IPS-NIHi7 (cell line): Measurements from ENCODE around the gene LTA.
A peak's percentile ranks its signal among the peaks of the same experiment; 100 is the strongest.
"Not testable (repeated sequence)": the region's sequence is repeated elsewhere in the genome, so short reads cannot be mapped to it uniquely, and the experiment has no call there.

Experiments
- DNase-seq: peaks from one replicate; pipeline ENCODE4 v3.0.0; 2012; ENCODE audit warnings: mixed read lengths; ENCODE audit errors: extremely low spot score

LTA gene

DNA sequence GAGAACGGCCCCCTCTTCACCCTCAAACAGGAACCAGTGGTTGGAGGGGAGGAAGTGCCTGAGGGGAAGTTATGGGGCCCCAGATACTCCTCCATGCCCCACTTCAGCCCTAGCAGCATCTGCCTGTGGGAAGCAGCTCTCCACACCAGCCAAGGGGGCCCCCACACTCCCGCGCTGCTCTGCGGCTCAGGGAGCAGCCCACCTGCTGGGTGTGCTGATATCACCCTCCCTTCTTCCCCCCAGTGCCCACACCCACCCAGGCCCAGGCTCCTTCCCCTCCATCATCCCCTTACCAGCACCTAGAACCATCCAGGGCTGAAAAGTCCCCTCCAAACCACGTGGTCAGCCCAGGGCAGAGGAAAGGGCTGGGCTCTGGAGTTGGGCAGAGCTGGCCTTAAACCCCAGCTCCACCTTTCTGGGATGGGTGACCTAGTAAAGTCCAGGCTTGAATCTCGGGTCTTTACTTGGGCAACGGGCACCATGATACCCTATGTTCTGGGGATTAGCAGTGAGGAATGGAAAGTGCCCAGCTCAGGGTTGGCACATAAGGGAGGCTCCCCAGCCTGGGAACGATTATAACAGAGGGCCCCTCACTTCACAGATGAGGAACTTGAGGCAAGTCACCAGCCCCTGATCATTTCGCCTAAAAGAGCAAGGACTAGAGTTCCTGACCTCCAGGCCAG is 14.7 kb downstream of the LTA start:
- DNase-seq, result no peak

DNA sequence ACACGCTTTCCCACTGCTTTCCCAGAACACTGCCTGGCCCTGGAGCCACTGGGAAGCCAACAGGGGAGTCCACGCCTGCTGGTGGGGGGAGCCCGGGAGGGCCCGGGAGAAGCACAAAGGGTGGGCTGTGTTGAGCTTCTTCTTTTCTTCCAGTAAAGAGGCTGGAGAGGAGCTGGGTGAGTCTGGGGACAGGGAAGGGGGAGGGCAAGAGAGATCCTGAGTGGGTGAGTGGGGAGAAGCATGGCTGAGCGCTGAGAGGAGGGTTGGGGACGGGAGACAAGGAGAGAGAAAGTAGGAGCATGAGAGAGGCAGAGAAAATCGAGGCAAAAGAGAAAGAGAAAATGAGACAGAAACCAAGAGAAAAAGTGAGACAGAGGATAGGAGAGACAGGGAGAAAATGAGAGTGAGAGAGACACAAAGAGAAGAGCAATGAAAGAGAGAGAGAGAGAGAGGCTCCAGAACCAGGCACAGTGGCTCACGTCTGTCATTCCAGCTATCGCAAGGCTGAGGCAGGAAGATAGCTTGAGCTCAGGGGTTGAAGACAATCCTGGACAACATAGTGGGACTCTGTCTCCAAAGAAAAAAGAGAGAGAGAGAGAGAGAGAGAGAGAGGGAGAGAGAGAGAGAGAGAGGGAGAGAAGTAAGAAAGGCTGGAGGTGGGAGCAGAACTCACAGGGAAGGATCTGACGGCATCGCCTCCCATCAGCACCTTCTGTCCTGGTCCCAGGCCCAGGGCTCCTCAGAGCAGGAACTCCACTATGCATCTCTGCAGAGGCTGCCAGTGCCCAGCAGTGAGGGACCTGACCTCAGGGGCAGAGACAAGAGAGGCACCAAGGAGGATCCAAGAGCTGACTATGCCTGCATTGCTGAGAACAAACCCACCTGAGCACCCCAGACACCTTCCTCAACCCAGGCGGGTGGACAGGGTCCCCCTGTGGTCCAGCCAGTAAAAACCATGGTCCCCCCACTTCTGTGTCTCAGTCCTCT is 16.0 kb downstream of the LTA start:
- no peak for DNase-seq

DNA sequence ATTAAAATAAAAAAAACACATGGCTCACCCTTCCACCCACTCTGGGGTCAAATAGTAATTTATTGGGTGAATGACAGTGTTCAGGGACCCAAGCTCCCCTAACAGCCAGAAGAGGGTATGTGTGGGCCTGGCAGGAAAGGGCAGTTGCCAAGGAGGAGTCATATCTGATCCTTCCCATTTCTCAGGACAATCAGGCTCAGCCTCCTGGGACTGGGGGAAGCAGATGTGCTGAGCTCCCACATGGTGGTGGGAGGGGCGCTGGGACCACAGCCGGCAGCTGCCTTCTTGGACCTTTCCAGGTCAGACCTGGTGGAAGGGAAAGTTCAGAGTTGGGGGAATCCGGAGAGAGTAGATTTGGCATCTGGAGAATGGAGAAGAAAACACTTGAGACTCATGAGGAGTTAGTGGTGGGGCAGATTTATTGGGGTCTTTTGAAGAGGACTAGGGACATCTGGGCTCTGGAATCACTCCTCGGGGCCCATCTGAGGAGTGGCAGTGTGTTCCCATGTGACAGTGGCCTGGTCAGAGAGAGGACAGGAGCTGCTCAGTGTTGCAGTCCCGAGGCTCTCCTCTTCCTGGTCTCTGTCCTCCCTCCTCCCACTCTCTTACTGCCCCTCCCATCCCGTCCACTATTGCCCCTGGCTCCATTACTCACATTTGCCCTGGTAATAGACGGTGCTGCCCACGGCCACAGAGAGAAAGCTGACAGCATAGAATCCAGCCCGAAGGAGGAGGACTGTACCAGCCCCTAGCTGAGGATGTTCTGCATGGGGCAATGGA is 17.0 kb downstream of the LTA start:
- no peak for DNase-seq

DNA sequence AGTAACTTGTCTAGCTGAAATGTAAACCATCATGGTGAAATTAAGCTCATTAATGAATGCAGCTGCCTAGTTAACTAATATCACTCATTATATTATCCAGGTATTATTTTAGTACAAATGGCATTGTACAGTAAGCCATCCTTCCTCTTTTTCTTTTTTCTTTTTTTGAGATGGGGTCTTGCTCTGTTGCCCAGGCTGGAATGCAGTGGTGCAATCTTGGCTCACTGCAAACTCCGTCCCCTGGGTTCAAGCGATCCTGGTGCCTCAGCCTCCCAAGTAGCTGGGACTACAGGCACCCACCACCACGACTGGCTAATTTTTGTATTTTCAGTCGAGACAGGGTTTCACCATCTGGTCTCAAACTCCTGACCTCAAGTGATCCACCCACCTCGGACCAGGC is 18.6 kb downstream of the LTA start:
- DNase-seq, result not testable (repeated sequence)

DNA sequence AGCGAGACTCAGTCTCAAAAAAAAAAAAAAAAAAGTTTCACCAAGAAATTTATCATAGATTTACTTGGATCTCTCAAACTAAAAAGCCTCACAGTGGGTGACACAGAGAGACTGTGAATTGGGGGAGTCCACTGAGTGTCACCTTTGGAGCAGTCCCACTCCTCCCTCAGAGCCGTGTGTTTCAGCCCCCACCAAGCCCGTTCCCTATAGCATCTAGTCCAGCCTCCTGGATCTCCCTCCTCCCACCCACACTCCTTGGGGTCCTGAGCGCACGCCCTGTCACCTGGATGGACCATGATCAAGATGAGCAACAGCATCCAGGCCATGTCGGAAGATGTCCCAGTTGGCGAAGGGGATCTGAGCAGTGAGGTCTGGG is 20.3 kb downstream of the LTA start:
- no peak for DNase-seq

DNA sequence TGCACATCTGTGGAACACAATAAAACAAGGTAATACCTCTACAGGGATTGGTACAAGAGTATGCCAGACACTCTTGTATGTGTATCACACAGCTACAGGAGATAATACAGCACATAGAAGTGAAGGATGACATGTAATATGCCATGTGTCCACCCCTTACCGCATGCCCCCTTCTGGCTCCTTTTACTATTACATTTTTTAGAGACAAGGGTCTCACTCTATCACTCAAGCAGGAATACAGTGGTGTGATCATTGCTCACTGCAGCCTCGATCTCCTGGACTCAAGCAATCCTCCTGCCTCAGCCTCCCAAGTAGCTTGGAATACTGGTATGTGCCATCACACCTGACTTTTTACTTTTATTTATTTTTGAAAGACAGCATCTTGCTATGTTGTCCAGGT is 24.9 kb downstream of the LTA start:
- DNase-seq, result no peak

DNA sequence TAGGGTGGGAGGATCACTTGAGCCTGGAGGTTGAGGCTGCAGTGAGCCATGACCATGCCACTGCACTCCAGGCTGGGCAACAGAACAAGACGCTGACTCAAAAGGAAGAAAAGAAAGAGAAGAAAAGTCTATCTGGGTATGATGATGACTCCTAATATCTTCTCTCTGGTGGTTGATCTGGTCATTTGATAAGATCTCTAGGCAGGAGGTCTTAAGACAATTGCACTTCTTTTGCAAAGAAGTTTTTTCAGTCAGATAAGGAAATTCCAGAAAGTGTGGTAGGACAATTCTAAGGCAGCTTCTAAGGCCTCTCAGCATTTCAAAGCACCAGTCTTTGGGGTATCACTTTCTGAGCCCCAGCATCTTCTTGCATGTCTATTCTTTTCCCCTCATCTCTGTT is 35.2 kb downstream of the LTA start:
- no peak for DNase-seq

DNA sequence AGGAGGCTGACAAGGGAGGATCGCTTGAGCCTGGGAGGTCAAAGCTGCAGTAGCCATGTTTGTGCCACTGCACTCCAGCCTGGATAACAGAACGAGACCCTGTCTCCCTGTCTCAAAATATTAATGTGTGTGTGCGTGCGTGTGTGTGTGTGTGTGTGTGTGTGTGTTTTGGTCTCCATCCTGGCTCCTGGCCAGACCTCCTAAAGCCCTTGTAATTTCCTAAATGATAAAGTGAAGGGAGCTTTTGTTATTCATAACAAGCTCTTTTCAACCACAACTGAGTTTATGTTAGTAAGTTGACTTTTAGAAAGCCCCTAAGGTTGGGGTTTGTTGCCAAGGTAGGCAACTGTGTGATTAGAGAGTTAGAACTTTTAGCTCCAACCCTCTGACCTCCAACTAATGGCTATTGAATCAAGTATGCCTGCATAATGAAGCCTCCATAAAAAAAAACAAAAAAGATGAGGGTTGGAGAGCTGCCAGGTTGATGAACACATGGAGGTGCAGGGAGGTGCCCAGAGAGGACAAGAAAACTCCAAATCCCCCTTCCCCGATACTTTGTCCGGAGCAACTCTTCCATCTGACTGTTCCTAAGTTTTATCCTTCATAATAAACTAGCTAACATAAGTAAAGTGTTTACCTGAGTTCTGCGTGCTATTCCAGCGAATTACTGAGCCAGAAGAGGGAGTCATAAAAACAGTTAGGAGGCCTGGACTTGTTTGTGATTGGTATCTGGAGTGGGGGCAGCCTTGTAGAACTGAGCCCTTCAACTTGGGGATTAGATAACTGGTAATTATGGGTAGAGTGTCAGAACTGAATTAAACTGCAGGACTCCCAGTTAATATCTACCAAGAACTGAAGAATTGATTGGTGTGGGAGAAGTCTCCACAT is 37.7 kb downstream of the LTA start:
- no peak for DNase-seq

DNA sequence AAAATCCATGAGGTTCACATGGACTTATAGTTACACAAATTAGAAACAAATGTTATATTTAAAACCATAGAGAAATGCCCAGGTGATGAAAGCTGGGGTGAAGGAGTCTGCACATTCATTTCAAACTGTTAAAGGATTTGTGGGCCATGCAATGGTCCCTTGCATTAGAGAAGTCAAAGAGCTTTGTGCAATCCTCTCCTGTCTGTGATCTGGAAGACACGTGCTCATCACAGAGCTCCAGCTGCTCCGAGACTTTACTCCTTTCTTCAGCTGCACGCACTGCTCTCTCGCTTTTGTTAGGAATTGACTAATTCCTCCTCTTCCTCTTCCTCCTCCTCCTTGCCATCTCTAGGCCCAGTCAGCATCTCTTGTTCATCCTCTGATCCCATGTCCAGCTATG is 38.9 kb downstream of the LTA start:
- DNase-seq, result no peak

DNA sequence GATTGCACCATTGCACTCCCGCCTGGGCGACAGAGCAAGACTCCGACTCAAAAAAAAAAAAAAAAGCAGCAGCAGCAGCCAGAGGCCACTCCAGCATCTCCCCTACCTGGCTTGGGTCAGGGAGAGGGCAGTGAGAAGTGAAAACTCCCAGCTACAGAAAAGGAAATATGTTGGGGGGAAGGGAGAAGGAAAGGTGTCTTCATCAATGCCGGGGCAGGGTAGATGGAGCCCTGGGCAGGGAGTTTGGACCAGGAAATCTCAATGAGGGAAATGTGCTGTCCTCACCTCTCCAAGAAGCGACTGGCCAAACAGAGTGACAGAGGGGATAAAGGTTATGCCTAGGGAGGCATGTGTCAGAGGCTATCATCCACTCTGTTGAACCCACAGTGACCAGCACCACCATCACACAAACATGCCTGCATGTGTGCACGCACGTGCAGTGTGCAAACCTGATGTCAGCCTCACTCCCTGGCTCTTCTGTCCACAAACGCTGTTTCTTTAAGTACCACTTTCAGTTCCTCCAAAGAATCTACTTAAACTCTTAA is 42.1 kb downstream of the LTA start:
- DNase-seq, result no peak

DNA sequence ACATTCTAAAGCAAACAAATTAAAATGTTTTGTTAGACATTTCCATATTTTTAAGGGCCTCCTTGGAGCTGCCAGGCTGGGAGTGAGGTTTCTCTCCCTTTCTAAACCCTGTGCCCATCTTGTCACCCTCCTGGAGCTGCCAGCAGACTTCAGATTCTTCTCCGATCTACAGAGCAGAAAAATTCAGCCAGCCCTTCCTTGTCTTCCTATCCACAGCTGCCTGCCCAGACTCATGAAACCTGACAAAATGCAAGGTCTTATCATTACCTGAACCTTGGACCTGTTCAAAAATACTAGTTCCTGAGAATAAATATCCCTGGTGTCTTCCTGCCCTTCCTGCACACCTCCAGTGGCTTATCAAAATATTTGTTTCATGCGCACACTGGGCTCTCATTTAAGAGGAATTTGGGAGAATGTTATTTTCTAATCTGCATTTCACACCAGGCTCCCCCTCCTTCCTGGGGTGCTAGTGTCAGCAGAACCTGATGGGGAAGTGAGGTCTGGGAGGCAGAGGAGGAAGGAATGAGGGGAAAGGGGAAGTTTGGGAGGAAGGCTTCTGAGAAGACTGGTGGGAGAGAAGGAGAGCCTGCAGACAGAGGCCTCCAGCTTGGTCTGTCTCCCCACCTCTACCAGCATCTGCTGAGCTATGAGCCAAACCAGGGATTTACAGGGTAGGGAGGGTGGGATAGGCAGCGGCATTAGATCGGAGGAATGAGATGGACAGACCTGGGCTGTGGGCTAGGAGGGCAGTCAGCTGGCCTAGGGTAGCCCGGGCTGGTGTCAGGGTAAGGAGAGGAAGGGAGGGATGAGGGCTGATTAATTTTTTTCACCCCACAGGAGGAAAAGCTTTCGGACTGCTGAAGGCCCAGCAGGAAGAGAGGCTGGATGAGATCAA is 42.8 kb downstream of the LTA start, which contains the start of gene AIF1:
AIF1 (plus strand) TSS at position 551 of the 895 bp plus-strand sequence; CDS start at position 647, 96 bp downstream.
- DNase-seq, result no peak

DNA sequence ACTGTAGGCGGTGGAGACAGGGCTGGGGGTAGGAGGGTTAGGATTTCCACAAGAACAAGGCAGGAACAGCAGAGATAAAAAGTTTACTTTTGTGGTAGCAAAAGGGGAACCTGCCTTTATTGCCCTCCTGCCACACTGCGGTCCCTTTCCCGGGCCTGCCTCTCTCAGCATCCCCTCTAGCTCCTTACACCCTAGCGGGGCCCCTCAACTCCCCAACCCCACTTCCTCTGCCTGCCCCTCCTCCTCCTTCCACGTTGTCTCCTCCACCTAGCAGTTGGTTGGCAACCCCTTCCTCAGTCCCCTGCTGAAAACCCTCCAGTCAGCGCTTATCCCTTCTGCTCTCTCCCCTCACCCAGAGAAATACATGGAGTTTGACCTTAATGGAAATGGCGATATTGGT is 43.7 kb downstream of the LTA start:
- DNase-seq, result no peak

DNA sequence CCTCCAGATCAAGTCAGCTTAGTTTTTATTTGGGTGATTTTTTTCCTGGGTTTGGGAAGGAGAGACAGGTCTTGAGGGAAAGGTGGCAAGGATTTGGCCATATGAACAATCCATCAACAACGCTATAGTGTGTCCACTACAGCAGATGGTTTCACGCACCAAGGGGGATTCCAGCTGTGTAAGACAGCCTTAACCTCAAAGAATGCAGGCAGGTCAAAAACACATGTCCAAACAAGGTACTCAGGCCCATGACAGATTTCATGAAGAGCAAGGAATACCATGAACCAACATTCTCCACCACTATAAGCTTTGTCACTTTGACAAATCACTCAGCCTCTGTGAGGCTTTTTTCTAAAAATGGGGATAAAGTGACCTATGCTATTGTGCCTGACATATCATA is 44.9 kb downstream of the LTA start:
- DNase-seq, result no peak

DNA sequence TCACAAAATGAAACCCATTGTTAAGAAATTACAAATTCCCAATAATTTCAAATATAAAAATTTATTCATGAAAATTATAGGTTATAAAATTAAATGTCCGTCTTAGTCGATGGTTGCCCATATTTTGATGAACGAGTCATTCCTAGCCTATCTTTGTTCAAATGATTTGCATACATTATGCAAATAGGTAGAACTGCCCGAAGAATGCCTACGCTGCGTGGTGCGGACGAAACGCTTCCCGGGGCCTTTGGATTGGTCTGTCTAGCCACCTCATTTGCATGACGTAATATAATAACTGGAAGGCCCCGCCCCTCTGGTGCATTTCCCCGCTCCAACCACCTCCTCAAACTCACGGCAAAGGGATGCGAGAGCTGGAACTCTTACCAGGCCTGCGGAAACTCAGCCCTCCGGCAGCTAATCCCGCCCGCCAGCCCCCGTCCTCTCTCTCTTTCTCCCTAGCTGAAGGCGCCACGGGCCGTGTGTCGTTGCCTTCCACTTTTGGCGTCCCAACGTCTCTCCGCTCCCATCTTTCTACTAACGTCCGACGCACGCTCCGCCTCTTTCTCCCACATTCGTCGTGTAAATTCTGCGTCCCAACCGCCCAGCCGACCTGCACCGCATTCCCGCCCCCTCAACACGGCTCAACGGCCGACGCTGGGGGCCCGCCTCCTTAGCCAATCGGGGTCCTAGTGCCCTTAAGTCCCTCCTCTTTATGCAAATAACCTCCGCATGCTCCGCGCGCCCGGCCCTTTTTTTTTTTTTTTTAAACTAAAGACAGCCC is 47.9 kb downstream of the LTA start:
- DNase-seq, result peak; percentile 91

DNA sequence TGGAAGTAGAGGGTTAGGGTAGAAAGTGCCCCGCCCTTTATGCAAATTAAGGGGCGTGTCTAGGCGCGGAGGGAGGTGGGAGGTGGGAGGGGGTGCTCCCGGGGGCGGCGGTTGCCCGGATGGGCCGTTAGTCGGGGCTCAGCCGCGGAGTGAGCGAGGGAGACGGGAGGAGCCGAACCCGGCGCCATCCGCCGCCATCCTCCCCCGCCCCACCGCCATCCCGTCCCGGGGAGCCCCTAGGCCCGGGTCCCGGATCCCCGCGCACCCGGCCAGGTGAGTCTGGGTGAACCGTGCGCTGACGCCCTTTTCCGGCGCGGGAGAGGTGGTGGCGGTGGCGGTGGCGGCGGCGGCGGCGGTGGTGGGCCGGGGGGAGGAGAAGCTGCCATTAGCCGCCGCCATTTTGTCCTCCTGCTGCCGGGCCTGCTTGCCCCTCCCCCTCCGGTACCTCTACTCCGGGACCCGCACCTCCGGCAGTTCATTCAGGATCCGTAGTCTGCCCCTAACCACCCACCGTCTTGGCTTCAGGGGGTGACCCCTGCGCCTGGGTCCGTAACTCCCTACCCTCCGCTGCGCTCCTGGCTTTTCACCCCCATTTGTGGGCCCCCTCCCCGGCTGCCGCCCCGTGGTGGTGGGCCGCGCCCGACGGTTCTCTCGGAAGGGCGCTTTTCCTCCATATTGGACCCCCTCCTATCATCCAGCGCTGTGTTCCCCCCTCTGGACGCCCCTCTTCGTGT is 48.7 kb downstream of the LTA start, which contains the start of gene PRRC2A:
PRRC2A (plus strand) TSS at position 130 of the 734 bp plus-strand sequence. CDS start 2,075 bp downstream, outside the sequence.
- peak; percentile 96 for DNase-seq

DNA sequence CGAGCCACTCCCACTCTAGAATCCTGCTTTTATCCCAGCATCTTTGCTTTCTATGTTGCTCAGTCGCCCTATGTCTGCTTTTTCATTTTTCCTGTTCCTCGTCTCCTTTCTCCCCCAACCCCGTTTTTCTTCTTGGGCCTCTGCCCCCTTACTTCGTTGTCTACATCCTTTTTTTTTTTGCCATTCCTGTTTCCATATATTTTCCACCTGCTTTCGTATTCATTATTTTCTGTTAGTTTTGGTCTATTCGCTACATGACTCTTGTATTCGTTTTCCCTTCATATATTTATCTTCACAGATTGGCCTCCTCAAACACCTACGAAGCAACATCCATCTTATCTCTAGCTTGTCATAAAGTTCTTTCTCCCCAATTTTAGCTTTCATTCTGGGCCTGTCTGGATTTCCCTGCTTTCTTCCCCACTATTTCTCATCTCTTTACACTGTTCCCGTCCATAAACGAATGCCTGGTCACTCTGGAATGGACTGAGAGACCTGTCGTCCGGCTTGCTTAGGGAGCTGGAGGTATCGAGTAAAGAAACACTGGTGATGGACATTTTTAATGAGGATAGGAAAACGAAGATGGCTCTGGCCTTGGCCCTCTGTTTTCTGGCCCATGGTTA is 49.3 kb downstream of the LTA start:
- no peak for DNase-seq

DNA sequence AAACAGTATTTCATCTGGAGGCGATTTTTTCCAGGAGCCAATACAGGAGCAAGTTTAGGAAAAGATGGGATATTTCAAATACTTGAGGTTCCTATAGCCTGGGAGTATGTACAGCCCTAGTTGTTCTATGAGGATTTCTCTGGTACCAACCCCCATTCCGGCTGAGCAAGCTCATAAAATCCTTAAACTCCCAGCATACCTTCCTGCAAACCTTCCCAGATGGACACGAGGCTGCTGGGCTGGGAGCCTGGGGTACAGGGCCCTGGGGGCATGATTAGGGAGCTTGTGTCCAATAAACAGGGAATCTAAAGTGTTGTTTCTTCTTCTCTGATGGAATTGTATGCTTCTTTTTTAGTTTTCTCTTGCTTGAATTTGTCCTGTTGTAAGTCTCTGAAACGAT is 49.9 kb downstream of the LTA start:
- no peak for DNase-seq

DNA sequence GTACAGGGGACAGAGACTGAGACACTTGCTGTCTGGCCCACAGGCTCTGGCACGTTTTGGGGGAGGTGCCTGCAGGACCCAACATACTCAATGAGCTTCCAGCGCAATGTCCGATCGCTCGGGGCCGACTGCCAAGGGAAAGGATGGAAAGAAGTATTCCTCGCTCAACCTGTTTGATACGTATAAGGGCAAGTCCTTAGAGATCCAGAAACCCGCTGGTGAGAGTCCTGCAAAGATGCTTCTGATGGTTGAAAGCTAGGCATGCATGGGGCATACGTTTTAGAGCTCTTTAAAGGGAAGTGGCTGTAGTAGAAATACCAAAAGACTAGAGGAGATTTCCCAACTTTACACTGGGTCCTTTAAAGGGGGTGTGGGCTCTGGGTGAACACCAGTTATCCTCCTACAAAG is 50.6 kb downstream of the LTA start:
- no peak for DNase-seq
